ENCODE results near the gene TRIM49C. TPM values are rescaled to one million over a fixed set of nuclear protein-coding genes. Genes with fewer than 3 reads are reported as not detected.
"Not testable (repeated sequence)": the region's sequence is repeated elsewhere in the genome, so short reads cannot be mapped to it uniquely, and the experiment has no call there.

Gene TRIM49C, protein sequence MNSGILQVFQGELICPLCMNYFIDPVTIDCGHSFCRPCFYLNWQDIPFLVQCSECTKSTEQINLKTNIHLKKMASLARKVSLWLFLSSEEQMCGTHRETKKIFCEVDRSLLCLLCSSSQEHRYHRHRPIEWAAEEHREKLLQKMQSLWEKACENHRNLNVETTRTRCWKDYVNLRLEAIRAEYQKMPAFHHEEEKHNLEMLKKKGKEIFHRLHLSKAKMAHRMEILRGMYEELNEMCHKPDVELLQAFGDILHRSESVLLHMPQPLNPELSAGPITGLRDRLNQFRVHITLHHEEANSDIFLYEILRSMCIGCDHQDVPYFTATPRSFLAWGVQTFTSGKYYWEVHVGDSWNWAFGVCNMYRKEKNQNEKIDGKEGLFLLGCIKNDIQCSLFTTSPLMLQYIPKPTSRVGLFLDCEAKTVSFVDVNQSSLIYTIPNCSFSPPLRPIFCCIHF
- total RNA-seq = not detected
- long read RNA-seq = 0 reads

DNA sequence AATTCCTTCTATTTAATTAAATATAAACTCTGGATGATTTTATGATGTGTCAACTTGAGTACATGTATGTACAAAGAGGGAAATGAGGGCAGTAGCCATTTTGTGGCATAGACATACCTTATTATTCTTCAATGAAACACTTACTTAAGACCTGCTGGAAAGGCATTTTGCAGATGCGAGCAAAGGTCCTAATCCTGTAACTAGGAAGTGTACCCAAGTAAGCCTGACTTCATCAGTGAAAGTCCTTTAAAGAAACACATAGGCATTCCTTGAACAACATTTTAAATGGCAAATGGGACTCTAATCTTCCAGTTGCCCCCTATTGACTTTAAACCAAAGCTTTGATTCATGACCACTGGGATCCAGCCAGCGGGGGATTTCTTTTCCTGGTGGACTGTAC, at the start of gene TRIM49C:
TSS of gene TRIM49C (plus strand) at position 301 of the 400 bp plus-strand sequence. CDS start 4,106 bp downstream, outside the sequence.
- intact Hi-C loops (cut with DNase I, micrococcal nuclease); DNase-seq; ATAC-seq: not testable (repeated sequence)

DNA sequence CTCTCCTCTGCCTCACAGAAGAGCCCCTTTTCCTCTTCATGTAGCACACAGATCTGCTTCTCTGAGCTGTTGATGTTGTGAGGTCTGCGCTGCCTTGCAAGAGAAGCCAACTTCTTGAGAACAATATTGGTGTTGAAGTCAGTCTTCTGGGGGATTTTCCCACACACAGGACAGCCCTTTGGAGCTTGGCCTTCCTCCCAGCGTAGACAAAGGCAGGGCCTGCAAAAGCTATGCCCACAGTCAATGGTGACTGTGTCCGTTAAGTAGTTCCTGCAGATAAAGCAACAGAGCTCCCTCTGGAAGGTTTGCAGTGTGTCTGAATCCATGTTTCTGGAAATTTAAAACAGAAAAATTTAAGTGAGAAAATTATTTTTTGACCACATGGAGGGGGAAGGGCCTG, 6.7 kb upstream of the TRIM49C start:
- intact Hi-C loops (cut with DNase I, micrococcal nuclease); DNase-seq; ATAC-seq: not testable (repeated sequence)

DNA sequence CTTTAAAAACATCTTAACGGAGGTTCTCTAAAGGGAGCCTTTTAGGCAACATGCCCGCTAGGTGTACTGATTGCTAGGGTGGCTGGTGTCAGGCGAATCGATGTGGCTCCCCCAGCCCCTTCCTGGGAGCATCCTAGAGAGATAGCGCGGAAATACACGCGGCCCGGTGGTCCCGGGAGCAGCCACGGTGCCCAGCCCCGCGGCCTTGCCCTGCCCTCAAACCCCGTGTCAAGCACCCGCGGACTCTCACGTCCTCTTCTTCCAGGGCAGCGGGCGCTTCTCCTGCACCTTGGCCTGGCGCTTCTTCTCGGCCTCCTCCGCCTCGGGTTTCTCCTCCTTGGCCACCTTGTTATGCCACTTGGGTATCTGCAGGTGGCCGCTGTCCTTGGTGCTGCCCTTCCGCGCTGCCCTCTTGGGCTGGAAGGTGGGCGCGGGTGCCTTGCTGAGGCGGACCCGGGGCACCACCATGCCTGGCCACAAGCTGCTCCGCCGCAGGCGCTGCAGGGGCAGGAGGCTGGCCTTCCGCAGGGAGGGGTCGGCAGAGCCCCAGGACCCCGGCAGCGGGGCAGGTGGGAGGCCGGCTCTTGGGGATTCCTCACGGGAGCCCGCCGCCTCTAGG, 20.8 kb downstream of the TRIM49C start:
- intact Hi-C loops (cut with DNase I, micrococcal nuclease); ATAC-seq: not testable (repeated sequence)

DNA sequence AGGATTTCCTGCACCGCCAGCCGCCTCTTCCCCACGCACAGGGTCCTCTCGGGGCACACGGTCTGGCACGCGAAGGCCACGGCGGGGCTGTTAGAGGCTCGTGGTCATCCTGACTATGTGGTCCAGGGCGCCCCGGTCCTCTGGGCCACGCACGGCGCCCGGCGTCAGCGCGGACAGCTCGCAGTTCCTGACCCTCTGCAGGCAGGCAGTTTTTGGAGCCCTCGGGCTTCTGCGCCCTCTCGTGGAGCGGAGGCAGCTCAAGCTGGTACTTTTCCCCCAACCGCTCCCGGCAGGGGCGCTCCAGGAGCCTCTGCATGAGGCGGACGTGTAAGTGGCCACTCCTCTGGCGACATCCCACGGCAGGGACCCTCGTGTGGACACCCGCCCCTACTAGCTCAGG, 21.4 kb downstream of the TRIM49C start:
- intact Hi-C loops (cut with DNase I, micrococcal nuclease); ATAC-seq; DNase-seq: not testable (repeated sequence)

More for the DNA sequence above, 20.8 kb downstream of the TRIM49C start:
- DNase-seq = not testable (repeated sequence)

DNA sequence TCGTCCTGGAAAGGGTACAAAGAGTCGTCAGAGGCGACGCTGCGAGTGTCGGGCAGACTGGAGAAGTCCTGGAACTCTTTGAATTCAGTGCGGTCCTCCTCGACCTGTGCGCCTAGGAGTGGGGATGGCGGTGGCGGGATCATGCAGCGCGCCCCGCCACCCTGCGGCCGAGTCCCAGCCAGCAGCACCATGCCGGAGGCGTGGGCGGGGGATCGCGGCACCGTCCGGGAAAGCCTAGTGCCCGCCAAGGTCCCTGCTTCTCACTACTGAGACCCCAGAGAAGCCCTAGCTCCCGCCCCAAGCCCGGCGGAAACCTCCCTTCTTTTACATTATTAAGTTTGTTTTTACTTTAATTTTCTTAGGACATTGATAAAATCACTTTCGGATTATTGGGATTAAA, 22.6 kb downstream of the TRIM49C start:
- intact Hi-C loops (cut with DNase I, micrococcal nuclease); ATAC-seq: not testable (repeated sequence)

DNA sequence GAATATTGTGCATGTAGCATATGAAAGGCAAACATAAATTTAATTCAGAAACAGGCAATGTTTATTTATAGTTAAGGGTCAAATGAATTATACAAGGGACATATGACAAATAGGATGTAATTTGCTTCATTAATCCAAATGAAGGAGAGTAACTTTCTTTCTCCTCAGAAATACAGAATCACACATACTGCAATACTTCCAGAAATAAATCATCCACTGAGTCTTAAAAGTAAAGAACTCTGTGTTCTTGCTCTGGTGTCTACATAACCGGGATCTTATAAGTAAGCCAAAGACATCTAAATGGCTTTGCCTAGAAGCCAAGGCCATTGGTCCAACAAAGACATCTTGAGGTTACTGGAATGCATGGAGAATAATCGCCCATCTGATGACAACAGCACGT, 54.7 kb downstream of the TRIM49C start, which contains the start of gene UBTFL1:
TSS of gene UBTFL1 (plus strand) at position 301 of the 400 bp plus-strand sequence. CDS start at position 301, 0 bp downstream.
- intact Hi-C loops (cut with DNase I, micrococcal nuclease); DNase-seq; ATAC-seq: not testable (repeated sequence)

More for the DNA sequence above, 22.6 kb downstream of the TRIM49C start:
- DNase-seq = not testable (repeated sequence)

DNA sequence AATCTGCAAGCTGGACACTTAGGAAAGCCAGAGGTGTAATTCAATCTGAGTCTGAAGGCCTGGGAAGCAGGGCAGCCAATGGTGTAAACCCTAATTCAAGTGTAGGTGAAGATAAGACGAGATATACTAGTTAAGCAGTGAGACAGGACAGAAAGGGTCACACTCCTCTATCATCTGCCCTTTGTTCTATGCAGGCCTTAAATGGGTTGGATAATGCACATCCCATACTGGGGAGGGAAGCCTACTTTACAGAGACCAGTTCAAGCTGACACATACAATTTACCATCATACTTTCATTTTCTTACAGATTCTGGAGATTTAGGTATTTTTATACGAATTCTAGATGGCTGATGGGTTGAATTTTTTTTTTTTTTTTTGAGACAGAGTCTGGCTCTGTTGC, 57.8 kb downstream of the TRIM49C start:
- ATAC-seq; DNase-seq; intact Hi-C loops (cut with DNase I, micrococcal nuclease): not testable (repeated sequence)

Other genes starting within 250 kb of the TRIM49C start
- not detected for gene TRIM49, start 222.5 kb upstream of the TRIM49C start, total RNA-seq
- not detected for gene TRIM64B, start 152.6 kb upstream of the TRIM49C start, total RNA-seq
- not detected for gene TRIM49D1, start 108.9 kb upstream of the TRIM49C start, total RNA-seq
- not detected for gene TRIM49D2, start 107.0 kb upstream of the TRIM49C start, total RNA-seq
- not detected for gene TRIM64, start 65.1 kb upstream of the TRIM49C start, total RNA-seq
- gene UBTFL1, start 54.8 kb downstream of the TRIM49C start, total RNA-seq = not detected
- under 1 TPM; 0.15 to 0.89 TPM for gene NAALAD2, start 103.6 kb downstream of the TRIM49C start, total RNA-seq
- 10 to 100 TPM; 17.3 to 18.4 TPM for gene CHORDC1, start 191.9 kb downstream of the TRIM49C start, total RNA-seq

All from left colon (tissue), 2 donors.